HFFc6 (cell line): Measurements from ENCODE around the gene SLC38A10. TPM values are rescaled to one million over a fixed set of nuclear protein-coding genes. Genes with fewer than 3 reads are reported as not detected.

Experiments
- DNase-seq: peaks from one replicate; pipeline ENCODE4 v3.0.0-alpha.2; 2018
- H3K27ac Mint-ChIP-seq: 2 replicates; pipeline ENCODE4 v1.8.0; 2020; ENCODE audit warnings: mild to moderate bottlenecking, mixed read lengths
- H3K27me3 Mint-ChIP-seq: 2 replicates; pipeline ENCODE4 v1.8.0; 2021; ENCODE audit warnings: mild to moderate bottlenecking, moderate library complexity, mixed read lengths; ENCODE audit not compliant: insufficient read depth
- H3K36me3 Mint-ChIP-seq: 2 replicates; pipeline ENCODE4 v1.8.0; 2021; ENCODE audit warnings: low read depth, mixed read lengths
- H3K4me1 Mint-ChIP-seq: 2 replicates; pipeline ENCODE4 v1.8.0; 2020; ENCODE audit warnings: low read depth, mixed read lengths
- H3K4me3 Mint-ChIP-seq: 2 replicates; pipeline ENCODE4 v1.8.0; 2020; ENCODE audit warnings: mild to moderate bottlenecking, moderate library complexity, mixed read lengths
- H3K9me3 Mint-ChIP-seq: 2 replicates; pipeline ENCODE4 v1.8.0; 2020; ENCODE audit warnings: mild to moderate bottlenecking, mixed read lengths
- total RNA-seq, 6 experiments: library from RNA; stranded (reverse); fragmentation: NEBNext Ultra II Directional; extraction: Animal tissue kit (Norgen Biotek cat#: 25700); gene quantifications; 2 replicates in 1 of 6; 3 replicates in 5 of 6; pipeline ENCODE4 v1.2.3, GENCODE V29; 2021
- TF ChIP-seq, protein P1 (sequence below): fragments of 200-600 bp; sonication (generic); IDR thresholded peaks from 2 replicates; pipeline ENCODE4 v1.5.0; 2021; ENCODE audit warnings: antibody characterized with exemption, mild to moderate bottlenecking

Gene SLC38A10
- total RNA-seq, 6 experiments from 2014 or later, result 71.2 to 88.3 (median 72.2) TPM

DNA sequence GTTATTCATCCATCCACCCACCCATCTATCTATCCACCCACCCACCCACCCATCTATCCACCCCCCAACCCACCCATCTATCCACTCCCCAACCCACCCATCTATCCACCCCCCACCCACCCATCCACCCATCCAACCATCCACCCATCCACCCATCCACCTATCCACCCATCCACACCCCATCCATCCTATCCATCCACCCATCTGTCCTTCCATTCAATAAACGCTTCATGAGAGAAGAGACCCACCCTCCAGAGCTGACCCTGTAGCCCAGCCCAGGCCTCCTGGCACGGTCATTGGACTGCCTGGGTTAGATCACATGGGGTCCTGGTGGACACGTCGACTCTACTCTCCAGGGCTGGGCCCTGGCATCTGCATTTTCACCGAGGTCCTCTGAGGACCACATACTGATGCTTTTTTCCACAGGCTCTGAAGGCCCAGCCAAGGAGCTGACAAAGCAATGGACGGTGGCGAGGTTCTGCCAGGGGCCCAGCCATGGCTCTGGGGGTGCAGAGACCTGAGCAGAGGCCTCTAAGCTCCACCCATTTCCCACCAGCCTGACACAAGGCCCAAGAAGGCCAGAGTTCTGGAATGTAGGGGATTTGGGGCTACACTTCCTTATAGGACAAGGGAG, 41.3 kb upstream of the SLC38A10 start:
- Mint-ChIP-seq H3K4me1 (no peaks in the 10 kb centered on the region), H3K27ac (no peak overlapping the region), H3K4me3 (no peak overlapping the region), H3K36me3 (no peaks in the 10 kb centered on the region), H3K9me3 (no peaks in the 10 kb centered on the region), H3K27me3 (peaks cover 24% of the 10 kb centered on the region)
- DNase-seq, result no peak
- TF ChIP-seq, protein P1, sequence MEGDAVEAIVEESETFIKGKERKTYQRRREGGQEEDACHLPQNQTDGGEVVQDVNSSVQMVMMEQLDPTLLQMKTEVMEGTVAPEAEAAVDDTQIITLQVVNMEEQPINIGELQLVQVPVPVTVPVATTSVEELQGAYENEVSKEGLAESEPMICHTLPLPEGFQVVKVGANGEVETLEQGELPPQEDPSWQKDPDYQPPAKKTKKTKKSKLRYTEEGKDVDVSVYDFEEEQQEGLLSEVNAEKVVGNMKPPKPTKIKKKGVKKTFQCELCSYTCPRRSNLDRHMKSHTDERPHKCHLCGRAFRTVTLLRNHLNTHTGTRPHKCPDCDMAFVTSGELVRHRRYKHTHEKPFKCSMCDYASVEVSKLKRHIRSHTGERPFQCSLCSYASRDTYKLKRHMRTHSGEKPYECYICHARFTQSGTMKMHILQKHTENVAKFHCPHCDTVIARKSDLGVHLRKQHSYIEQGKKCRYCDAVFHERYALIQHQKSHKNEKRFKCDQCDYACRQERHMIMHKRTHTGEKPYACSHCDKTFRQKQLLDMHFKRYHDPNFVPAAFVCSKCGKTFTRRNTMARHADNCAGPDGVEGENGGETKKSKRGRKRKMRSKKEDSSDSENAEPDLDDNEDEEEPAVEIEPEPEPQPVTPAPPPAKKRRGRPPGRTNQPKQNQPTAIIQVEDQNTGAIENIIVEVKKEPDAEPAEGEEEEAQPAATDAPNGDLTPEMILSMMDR, result no peak

DNA sequence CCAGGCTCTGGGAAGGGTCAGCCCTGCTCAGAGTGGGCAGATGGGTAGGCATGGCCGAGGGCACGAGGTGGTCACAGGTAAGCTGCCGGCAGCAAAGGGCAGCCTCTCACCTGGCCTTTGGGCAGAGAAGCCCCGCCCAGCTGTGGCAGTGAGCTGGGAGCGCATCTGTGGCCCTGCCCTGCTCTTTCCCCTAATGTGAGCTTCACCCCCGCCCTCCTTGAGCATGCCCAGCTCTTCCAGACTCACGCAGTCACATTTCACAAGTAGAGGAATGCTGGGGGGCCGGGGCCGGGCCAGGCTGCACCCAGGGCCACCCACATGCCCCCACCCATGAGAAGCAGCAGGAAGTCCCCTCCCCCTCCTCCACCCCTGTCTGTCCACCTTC, 40.7 kb upstream of the SLC38A10 start:
- no peaks in the 10 kb centered on the region for H3K9me3 Mint-ChIP-seq
- H3K36me3 Mint-ChIP-seq, result no peaks in the 10 kb centered on the region
- TF ChIP-seq, protein P1, result no peak
- H3K4me1 Mint-ChIP-seq, result no peaks in the 10 kb centered on the region
- DNase-seq, result no peak
- H3K27me3 Mint-ChIP-seq, result peaks cover 24% of the 10 kb centered on the region
- no peak overlapping the region for H3K27ac Mint-ChIP-seq
- no peak overlapping the region for H3K4me3 Mint-ChIP-seq

DNA sequence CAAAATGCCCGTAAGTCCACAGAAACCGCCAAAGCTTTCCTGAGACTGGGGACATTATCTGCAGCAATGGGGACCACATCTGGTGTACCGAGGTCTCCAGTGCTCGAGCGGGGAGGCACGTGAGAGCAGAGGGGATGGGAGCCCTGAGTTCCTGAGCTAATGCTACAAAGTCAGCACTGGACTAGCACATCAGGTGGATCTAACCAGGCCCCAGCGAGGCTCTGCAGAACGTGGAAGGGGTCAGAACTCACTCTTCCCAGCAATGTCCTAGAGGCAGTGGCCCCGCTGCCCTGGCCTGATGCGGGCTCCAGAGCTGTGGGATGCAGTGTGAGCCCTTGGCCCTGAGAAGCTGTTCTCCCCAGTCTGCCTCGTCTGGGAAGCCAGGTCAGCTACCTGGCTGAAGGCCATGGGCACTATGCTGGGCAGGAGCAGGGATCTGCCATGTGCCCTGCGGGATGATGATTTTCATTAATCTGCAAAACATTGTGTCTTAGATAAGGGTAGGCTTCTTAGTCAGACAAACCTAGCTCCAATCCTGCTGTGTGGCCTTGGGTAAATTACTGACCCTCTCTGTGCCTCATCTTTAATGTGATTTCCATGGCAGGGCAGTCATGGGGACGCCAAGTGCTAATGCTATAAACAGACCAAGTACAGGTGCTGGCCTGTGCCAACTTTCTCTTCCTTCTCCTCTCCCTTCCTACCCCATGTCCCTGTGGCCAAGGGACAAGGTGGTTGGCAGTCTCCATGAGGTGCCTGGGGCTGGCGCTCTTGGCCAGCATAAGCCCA, 40.1 kb upstream of the SLC38A10 start:
- 0 out of 2 replicates have a peak, but pooled peaks cover under 1% of the 10 kb centered on the region for H3K4me1 Mint-ChIP-seq
- peaks cover 30% of the 10 kb centered on the region for H3K27me3 Mint-ChIP-seq
- no peak overlapping the region for H3K4me3 Mint-ChIP-seq
- H3K36me3 Mint-ChIP-seq, result no peaks in the 10 kb centered on the region
- H3K9me3 Mint-ChIP-seq, result no peaks in the 10 kb centered on the region
- TF ChIP-seq, protein P1, result no peak
- H3K27ac Mint-ChIP-seq, result no peak overlapping the region
- DNase-seq, result no peak

DNA sequence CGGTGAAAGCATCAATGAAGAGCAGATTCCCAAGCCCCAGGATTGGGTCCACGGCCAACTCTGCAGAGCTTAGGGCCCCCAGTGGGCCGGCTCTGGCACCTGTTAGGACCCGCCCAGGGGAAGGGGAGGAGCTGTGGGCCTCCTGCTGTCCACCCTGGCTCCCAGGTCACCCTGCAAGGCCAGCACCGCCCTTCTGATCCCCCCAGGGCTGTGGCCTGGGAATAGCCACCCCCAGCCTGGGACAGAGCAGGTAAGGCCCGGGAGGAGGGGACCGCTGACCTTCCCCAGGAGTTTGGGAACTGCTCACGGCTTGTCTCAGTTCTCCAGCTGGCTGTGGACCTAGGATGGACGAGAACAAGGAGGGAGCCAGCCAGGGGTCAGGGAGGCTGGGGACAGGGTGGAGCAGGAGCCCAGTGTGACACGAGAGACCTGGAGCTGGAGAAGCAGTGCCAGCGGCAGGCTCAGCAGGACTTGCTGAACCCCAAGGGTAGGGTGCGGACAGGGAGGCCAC, 39.3 kb upstream of the SLC38A10 start:
- H3K4me3 Mint-ChIP-seq, result no peak overlapping the region
- no peaks in the 10 kb centered on the region for H3K36me3 Mint-ChIP-seq
- TF ChIP-seq, protein P1, result no peak
- H3K27me3 Mint-ChIP-seq, result peaks cover 31% of the 10 kb centered on the region
- DNase-seq, result no peak
- no peak overlapping the region for H3K27ac Mint-ChIP-seq
- H3K4me1 Mint-ChIP-seq, result peaks cover 7% of the 10 kb centered on the region; the same call in 1 of the 2 replicates
- H3K9me3 Mint-ChIP-seq, result no peaks in the 10 kb centered on the region

DNA sequence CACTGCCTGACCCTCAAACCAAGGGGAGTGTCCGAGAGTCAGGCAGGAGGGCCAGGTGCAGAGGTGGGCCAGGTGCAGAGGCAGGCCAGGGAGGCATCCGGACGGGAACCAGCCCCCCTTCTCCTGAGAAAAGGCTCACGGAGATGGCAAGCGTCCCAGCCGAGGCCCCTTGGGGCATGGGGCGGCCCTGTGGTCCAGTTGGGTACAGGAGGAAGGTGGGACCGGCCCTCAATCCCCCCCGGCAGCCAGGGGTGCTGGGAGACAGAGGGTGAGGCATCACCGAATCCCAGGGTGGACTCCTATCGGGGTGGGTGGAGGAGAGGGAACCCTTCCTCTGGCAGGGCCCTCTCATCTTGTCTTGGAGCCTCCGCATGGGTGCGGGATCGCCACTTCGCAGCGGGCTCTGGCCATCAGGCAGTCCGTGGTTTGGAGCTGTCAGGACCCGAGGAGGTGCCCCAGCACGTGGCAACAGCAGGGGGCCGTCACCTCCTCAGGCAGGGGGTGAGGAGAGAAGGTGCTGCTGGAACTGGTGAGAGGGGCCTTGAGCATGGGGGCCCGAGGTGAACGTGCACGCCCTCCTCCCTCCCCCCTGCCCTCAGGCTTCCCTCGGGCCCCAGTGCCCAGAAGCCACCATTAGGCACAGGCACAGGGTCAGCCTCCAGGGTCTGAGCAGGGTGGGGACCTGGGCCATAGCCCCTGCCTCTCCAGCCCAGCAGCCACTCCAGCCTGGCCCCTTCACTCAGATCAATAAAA, 38.7 kb upstream of the SLC38A10 start:
- no peaks in the 10 kb centered on the region for H3K9me3 Mint-ChIP-seq
- no peaks in the 10 kb centered on the region for H3K36me3 Mint-ChIP-seq
- TF ChIP-seq, protein P1, result no peak
- no peak overlapping the region for H3K4me3 Mint-ChIP-seq
- peaks cover 31% of the 10 kb centered on the region for H3K27me3 Mint-ChIP-seq
- no peak for DNase-seq
- H3K27ac Mint-ChIP-seq, result no peak overlapping the region
- peaks cover 13% of the 10 kb centered on the region for H3K4me1 Mint-ChIP-seq
